Spleen (tissue), 11 donors: Measurements from ENCODE around the gene TNRC18. TPM values are rescaled to one million over a fixed set of nuclear protein-coding genes. Genes with fewer than 3 reads are reported as not detected.
"Not testable (repeated sequence)": the region's sequence is repeated elsewhere in the genome, so short reads cannot be mapped to it uniquely, and the experiment has no call there.

Experiments
- DNase-seq: peaks from one replicate; pipeline ENCODE4 v3.0.0-alpha.2; 2020
- H3K27ac ChIP-seq, 8 donors: fragments of 200-600 bp; sonication (generic) in 7 of 8; 1 replicate in 4 of 8; 2 replicates in 4 of 8; pipeline versions ENCODE4 v1.5.0 to v1.8.0; 2016 to 2021; ENCODE audit warnings: inconsistent platforms in 4 of 8, mild to moderate bottlenecking in 4 of 8, moderate library complexity in 1 of 8
- H3K27me3 ChIP-seq, 7 donors: fragments of 200-600 bp; sonication (generic) in 6 of 7; replicated peaks in 1 of 7; 1 replicate in 4 of 7; 2 replicates in 3 of 7; pipeline versions ENCODE4 v1.5.0 to v1.8.0; 2016 to 2021; ENCODE audit warnings: inconsistent platforms in 3 of 7, mild to moderate bottlenecking in 1 of 7
- H3K36me3 ChIP-seq, 6 donors: fragments of 200-600 bp; sonication (generic) in 5 of 6; 1 replicate in 4 of 6; 2 replicates in 2 of 6; pipeline versions ENCODE4 v1.5.0 to v1.8.0; 2016 to 2021; ENCODE audit warnings: inconsistent platforms in 2 of 6
- H3K4me1 ChIP-seq, 6 donors: fragments of 200-600 bp; sonication (generic) in 5 of 6; 1 replicate in 3 of 6; 2 replicates in 3 of 6; pipeline versions ENCODE4 v1.5.0 to v1.8.0; 2016 to 2021; ENCODE audit warnings: inconsistent platforms in 3 of 6
- H3K4me3 ChIP-seq, 8 donors: fragments of 200-600 bp; sonication (generic) in 7 of 8; 1 replicate in 4 of 8; 2 replicates in 4 of 8; pipeline versions ENCODE4 v1.5.0 to v1.8.0; 2016 to 2021; ENCODE audit warnings: inconsistent platforms in 4 of 8, mild to moderate bottlenecking in 4 of 8, moderate library complexity in 2 of 8
- H3K9me3 ChIP-seq, 8 donors: fragments of 200-600 bp; sonication (generic) in 7 of 8; 1 replicate in 4 of 8; 2 replicates in 4 of 8; pipeline versions ENCODE4 v1.5.0 to v1.8.0; 2016 to 2021; ENCODE audit warnings: inconsistent platforms in 4 of 8
- POLR2A ChIP-seq, 3 donors: fragments of 450-650 bp; IDR thresholded peaks; one replicate each; pipeline ENCODE4 v1.5.1; 2017; ENCODE audit warnings: antibody characterized with exemption in 3 of 3, mild to moderate bottlenecking in 1 of 3
- POLR2AphosphoS5 ChIP-seq, 3 donors: sonication (generic); formaldehyde crosslinking; IDR thresholded peaks; one replicate each; pipeline ENCODE4 v1.5.1; 2017; ENCODE audit warnings: antibody characterized with exemption in 3 of 3
- WGBS, 5 donors: extraction: QIAGEN DNeasy Blood & Tissue Kit in 3 of 5; methylation state at CpG; one replicate each; pipeline versions ENCODE4 v1.1.5 to v1.1.7; 2013 to 2018; 5-methylcytosine and 5-hydroxymethylcytosine counted together
- intact Hi-C: fragments of 100-400 bp; cut with DNase I; formaldehyde crosslinking; loops from one replicate; pipeline ENCODE4 v1.15.0; 2023; ENCODE audit warnings: low total_unique reads
- polyA plus RNA-seq, 3 donors: library from polyadenylated mRNA; stranded (reverse); fragments of 200-250 nt; gene quantifications; one replicate each; pipeline ENCODE4 v1.2.1, GENCODE V29; 2013
- total RNA-seq, 7 donors: library from RNA; depleted of rRNA in 3 of 7; stranded (reverse); fragments of >200 nt in 3 of 7; fragmentation: NEBNext Ultra II Directional in 4 of 7; extraction: Animal tissue kit (Norgen Biotek cat#: 25700) in 4 of 7; gene quantifications; one replicate each; pipeline versions ENCODE4 v1.1.0 to v1.2.1, GENCODE V29; 2016 to 2021
- TF ChIP-seq, protein P1 (sequence below), 11 experiments: fragments of 200-600 bp in 7 of 11; fragments of 450-650 bp in 4 of 11; sonication (generic) in 4 of 11; IDR thresholded peaks in 8 of 11; conservative IDR thresholded peaks in 3 of 11; 1 replicate in 7 of 11; 2 replicates in 4 of 11; pipeline versions ENCODE4 v1.4.0 to v1.8.0; 2016 to 2021; ENCODE audit warnings: antibody characterized with exemption in 11 of 11, inconsistent platforms in 4 of 11, mild to moderate bottlenecking in 1 of 11
- donor health status: healthy with polysubstance abuse.
- donor health status: DM: no; HTN: no; CAD: no; lungs with moderate emphysema.
- donor health status: DM: no; HTN: no; CAD: no.
- donor health status: Bipolar disorder and iron deficiency.
- donor health status: healthy.
- donor health status: DM: no; HTN: no; CAD: no.
- donor health status: DM: yes; HTN: yes; CAD: no.

TNRC18 gene
- total and polyA plus RNA-seq, 10 donors = 3.4 to 124 (median 71.0) TPM

DNA sequence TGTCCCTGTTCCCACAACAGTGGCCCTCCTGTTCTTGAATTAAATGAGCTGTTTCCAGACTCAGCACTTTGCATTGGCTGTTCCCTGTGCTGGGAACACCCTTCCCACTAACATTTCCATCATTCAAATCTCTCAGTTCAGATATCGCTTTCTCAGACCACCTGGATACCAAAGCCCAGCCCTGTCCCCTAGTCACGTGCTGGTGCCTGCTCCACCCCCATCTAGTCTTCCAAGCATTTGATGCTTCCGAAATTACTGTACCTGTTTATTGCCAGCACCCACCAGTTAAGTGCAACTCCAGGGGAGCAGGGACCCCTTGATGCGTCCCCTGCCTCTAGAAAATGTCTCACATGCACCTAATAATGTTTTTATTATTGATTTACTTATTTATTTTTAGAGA is 143.9 kb downstream of the TNRC18 start:
- no peak for DNase-seq
- 76 to 83% (median 81%) methylated on average over 4 of the region's 4 CpGs for WGBS, 5 donors
- Histone ChIP-seq H3K4me1 (peaks cover 6 to 13% (median 6%) of the 10 kb centered on the region in 6 donors), H3K9me3 (no peaks in the 10 kb centered on the region), H3K36me3 (no peaks in the 10 kb centered on the region), H3K27me3 (peaks cover 0 to 40% (median 17%) of the 10 kb centered on the region in 7 donors), H3K4me3 (no peak overlapping the region), H3K27ac (no peak overlapping the region)
- intact Hi-C loops = no loop called here
- TF ChIP-seq POLR2AphosphoS5 (IDR thresholded peaks at IDR 0.05) = no peak
- no peak for TF ChIP-seq POLR2A (IDR thresholded peaks at IDR 0.05)
- TF ChIP-seq, protein P1, sequence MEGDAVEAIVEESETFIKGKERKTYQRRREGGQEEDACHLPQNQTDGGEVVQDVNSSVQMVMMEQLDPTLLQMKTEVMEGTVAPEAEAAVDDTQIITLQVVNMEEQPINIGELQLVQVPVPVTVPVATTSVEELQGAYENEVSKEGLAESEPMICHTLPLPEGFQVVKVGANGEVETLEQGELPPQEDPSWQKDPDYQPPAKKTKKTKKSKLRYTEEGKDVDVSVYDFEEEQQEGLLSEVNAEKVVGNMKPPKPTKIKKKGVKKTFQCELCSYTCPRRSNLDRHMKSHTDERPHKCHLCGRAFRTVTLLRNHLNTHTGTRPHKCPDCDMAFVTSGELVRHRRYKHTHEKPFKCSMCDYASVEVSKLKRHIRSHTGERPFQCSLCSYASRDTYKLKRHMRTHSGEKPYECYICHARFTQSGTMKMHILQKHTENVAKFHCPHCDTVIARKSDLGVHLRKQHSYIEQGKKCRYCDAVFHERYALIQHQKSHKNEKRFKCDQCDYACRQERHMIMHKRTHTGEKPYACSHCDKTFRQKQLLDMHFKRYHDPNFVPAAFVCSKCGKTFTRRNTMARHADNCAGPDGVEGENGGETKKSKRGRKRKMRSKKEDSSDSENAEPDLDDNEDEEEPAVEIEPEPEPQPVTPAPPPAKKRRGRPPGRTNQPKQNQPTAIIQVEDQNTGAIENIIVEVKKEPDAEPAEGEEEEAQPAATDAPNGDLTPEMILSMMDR (IDR thresholded peaks at IDR 0.05 in 8 of 11, conservative IDR thresholded peaks at IDR 0.05 in 3 of 11) = no peak

DNA sequence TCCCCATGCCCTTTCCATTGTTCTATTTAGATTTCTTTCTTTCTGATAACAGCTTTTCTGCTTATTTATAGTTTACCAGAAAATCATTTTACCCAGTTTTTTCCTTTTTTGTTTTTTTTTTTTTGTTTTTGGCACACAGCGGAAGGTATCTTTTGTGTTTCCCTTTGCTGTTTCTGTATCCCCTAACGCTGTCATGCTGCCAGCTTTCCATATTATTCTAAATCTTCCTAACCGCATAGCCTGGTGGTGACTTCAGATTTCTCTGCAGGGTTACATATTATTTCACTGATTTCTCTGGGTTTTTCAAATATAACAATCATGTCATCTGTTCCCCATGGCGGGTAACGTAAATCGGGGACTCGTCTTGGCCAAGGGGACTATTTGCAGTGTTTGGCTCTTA is 144.9 kb downstream of the TNRC18 start:
- Histone ChIP-seq H3K36me3 (no peaks in the 10 kb centered on the region), H3K4me3 (no peak overlapping the region), H3K4me1 (peaks cover 5 to 8% (median 6%) of the 10 kb centered on the region in 6 donors), H3K27ac (no peak overlapping the region), H3K27me3 (peaks cover 0 to 30% (median 8%) of the 10 kb centered on the region in 7 donors), H3K9me3 (no peaks in the 10 kb centered on the region)
- 72 to 90% (median 80%) methylated on average over 7 of the region's 7 CpGs for WGBS, 5 donors
- DNase-seq = no peak
- TF ChIP-seq, protein P1 (IDR thresholded peaks at IDR 0.05 in 8 of 11, conservative IDR thresholded peaks at IDR 0.05 in 3 of 11) = no peak
- TF ChIP-seq POLR2A (IDR thresholded peaks at IDR 0.05) = no peak
- no peak for TF ChIP-seq POLR2AphosphoS5 (IDR thresholded peaks at IDR 0.05)
- intact Hi-C loops = no loop called here

DNA sequence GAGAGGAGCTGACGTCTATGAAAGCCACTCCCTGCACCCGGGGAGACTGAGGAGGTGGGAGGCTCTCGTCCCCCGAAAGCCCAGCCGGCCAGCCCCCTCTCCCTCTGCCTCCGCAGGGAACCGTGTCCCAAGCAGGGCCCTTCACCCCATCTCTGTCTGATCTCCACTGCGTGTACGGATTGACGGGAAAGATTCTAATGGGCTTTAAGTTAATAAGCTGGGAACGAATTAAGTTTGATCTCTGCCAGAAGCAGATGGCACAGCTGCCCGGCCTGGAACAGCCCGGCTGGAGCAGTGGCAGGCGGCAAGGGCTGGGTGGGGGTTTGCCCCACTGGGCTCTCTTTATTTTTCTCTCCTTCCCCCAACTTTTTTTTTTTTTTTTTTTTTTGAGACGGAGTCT is 147.0 kb downstream of the TNRC18 start:
- Histone ChIP-seq H3K4me3 (no peak overlapping the region), H3K27me3 (peaks cover 0 to 12% (median 0%) of the 10 kb centered on the region in 7 donors), H3K4me1 (no peaks in the 10 kb centered on the region), H3K9me3 (no peaks in the 10 kb centered on the region), H3K36me3 (no peaks in the 10 kb centered on the region), H3K27ac (no peak overlapping the region)
- 85 to 93% (median 88%) methylated on average over 14 to 15 of the region's 15 CpGs for WGBS, 5 donors
- DNase-seq = no peak
- TF ChIP-seq POLR2A (IDR thresholded peaks at IDR 0.05) (no peak), POLR2AphosphoS5 (IDR thresholded peaks at IDR 0.05) (no peak)
- TF ChIP-seq, protein P1 (IDR thresholded peaks at IDR 0.05 in 8 of 11, conservative IDR thresholded peaks at IDR 0.05 in 3 of 11) = no peak
- intact Hi-C loops = no loop called here

DNA sequence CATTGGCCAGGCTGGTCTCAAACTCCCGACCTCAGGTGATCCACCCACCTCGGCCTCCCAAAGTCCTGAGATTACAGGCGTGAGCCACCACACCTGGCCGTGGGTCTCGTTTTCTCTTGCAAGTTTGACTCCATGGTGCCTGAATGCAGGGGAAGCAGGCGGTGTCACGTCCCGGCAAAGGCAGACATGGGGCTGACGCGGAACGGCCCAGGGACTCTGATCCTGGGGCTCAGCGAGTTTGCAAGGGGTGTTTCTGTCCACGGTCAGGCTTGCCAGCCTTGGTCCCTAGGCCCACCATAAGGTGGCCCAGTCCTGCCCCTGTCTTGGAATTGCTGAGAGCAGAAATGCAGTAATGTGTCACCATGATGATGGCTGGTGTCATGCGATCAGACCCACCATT is 147.5 kb downstream of the TNRC18 start:
- H3K4me1 ChIP-seq, intact Hi-C loops, H3K27ac ChIP-seq, DNase-seq, H3K27me3 ChIP-seq, H3K4me3 ChIP-seq, H3K9me3 ChIP-seq, H3K36me3 ChIP-seq: not testable (repeated sequence)
- WGBS, 5 donors = 91 to 97% (median 92%) methylated on average over 11 to 14 of the region's 14 CpGs

DNA sequence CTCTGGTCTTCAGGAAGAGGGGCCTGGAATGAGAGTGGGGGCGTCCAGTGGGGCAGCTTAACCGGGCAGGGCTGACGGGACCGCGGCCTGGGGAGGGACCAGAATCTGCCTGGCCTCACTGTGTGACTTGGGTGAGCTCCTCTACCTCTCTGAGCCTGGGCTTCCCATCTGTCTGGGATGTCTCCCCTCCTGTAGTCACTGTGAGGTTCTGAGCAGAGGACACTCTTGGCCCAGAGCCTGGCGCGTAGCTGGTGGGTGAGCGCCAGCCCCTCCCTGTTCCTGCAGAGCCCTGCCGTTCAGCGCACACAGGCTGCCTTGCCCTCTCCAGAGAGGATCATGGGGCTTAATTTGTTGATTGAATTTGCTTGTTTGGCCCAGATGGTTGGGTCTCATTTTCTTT is 148.1 kb downstream of the TNRC18 start:
- H3K27ac ChIP-seq, H3K4me3 ChIP-seq, H3K27me3 ChIP-seq, H3K4me1 ChIP-seq, DNase-seq, H3K9me3 ChIP-seq, intact Hi-C loops, H3K36me3 ChIP-seq: not testable (repeated sequence)
- WGBS, 5 donors = 55 to 87% (median 72%) methylated on average over 9 to 10 of the region's 10 CpGs

DNA sequence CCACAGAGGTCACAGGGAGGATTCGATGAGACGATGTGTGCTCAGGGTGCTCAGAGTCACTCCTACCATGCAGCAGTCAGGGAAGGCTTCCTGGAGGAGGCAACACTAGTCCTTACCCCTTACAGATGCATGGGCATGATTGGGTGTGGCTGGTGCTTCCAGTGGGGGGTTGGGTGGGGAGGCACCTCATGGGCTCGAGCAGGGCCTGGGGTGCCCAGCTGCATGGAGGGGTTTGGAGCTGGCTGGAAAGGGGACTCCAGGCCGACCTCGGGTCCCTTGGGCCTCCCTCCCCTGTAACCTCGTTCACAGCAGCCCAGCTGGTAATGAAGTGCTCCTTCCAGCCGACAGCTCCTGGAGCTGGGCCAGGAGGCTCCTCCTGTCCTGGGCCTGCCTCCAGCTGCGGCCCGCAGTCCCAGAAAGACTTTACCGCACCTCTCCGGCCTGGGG is 148.6 kb downstream of the TNRC18 start:
- H3K9me3 ChIP-seq, H3K4me3 ChIP-seq, DNase-seq, H3K27me3 ChIP-seq, intact Hi-C loops, H3K4me1 ChIP-seq, H3K36me3 ChIP-seq, H3K27ac ChIP-seq: not testable (repeated sequence)
- WGBS, 5 donors = 65 to 81% (median 67%) methylated on average over 8 to 11 of the region's 11 CpGs
